D721Med (cell line): Measurements from ENCODE around the gene NEDD4L.
A peak's percentile ranks its signal among the peaks of the same experiment; 100 is the strongest.
"Not testable (repeated sequence)": the region's sequence is repeated elsewhere in the genome, so short reads cannot be mapped to it uniquely, and the experiment has no call there.

Experiments used
- DNase-seq: peaks from one replicate; pipeline ENCODE4 v3.0.0; 2011; ENCODE audit warnings: low spot score; ENCODE audit not compliant: insufficient read length
- FAIRE-seq: peaks from 2 replicates; lab custom pipeline; 2011; peaks lifted over from hg19 to GRCh38; lab: Jason Lieb, UNC
- CTCF ChIP-seq: IDR thresholded peaks from 2 replicates; pipeline ENCODE4 v1.5.1; 2012; ENCODE audit warnings: mild to moderate bottlenecking, control low read depth; ENCODE audit not compliant: insufficient read depth; ENCODE audit errors: missing control alignments

NEDD4L gene

GRCh38 chr18:58272779-58273435, 228.9 kb downstream of the NEDD4L start:
- FAIRE-seq (peak; percentile 99), DNase-seq (no peak)
- TF ChIP-seq CTCF, result no peak

GRCh38 chr18:58275176-58275575, 231.2 kb downstream of the NEDD4L start:
- peak; percentile 94 for FAIRE-seq

DNA sequence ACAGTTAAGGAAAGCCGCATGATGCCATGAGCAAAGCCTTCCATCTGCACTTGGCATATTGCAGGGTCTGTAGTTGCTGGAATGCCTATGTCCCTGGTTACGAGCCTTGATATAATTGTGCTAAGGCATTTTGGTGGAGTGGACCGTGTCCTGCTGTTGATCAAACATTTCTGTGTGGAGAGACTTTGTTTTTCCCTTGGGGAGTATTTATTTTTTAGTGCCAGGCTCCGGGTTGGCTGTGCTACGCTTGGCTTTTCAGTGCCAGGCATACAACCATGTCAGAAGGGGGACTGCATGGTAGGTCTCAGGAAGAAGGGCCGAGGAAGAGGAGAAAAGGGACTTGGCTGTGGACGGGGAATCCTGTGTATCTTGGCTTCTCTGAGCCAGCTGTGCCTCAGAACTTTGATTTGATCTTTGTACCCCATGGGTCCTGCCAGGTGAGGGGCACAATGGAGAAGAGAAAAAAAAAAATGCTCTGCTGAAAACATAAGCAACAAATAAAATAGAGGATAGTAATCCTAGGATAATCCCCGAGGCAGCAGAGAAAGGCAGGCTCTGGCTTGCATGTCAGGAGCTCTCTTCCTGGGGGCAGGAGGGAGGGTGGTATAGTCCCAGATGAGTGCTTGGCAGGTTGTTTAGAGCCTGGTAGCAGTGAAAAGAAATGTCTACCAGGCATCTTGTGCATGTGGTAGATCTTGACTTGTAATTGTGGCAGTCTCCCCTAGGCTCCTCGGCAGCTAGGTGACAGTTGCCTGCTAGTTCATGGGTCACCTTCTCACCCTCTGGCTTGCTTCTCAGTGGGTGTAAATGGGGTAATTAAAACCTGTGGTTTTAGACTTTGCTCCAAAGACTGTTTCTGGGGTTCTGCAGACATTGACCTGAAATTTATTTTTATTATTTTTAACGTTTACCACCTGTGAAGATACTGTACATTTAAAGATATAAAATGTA, 233.0 kb downstream of the NEDD4L start:
- DNase-seq (peak; percentile 83), FAIRE-seq (peak; percentile 99)
- TF ChIP-seq CTCF, result no peak

More at GRCh38 chr18:58275176-58275575, 231.2 kb downstream of the NEDD4L start:
- TF ChIP-seq CTCF, result no peak
- DNase-seq, result no peak

DNA sequence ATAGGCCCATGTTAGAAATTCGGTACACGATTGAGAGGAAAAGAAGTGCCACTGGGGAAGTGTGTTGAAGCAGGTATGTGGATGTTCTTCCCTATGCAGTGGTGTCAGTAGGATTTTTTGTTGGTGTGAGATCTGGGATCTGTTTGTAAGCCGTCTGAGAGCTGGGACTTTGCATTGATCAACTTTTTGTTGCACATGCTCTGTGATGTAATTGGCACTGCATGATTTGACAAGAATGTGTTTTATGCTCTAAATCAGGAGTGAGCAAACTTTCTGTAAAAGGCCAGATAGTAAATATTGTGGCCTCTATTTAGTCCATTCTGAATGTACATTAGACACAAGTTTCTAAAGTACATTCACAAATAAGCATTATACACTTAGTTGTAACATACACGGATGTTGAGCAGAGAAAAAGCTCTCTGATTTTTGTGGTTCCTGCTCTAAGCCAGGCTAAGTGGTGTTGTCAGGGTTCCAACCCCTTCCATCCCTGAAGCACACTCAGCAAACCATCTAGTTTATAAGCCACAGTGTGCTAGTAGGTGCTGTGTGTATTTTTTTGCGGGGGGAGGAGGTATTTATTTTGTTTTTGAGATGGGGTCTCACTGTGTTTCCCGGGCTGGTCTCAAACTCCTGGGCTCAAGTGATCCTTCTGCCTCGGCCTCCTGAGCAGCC, 235.6 kb downstream of the NEDD4L start:
- no peak for TF ChIP-seq CTCF
- FAIRE-seq (peak; percentile 99), DNase-seq (no peak)

DNA sequence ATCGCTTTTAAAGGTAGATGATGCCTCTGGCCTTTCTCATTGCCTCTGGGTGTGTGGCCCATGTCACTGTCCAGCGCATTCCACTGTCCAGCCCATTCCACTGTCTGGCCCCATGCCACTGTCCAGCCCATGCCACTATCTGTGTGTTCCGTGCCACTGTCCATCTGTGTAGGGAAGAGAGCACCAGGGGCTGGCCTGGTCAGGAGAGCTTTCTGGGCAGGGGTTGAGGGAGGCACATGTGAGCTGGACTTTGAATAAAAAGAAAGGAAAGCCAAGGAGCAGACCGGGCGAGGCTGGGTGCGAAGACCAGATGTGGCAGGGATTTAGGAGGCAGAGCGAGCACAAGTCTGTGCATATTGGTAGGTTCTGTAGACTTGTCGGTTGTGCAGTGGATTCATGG, 236.2 kb downstream of the NEDD4L start:
- FAIRE-seq (no peak), DNase-seq (no peak)
- TF ChIP-seq CTCF, result no peak

DNA sequence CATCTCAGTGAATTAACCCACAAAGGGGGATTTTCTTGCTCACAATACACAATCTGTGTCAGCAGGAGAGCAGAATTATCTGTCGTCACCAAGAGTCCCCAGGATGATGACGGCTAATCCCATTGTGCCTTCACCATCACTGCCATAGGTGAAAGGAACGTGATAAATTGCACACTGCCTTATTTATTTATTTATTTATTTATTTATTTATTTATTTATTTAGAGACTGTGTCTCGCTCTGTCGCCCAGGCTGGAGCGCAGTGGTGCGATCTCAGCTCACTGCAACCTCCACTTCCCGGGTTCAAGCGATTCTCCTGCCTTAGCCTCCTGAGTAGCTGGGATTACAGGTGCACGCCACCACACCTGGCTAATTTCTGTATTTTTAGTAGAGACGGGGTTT, 238.8 kb downstream of the NEDD4L start:
- not testable (repeated sequence) for DNase-seq, FAIRE-seq

DNA sequence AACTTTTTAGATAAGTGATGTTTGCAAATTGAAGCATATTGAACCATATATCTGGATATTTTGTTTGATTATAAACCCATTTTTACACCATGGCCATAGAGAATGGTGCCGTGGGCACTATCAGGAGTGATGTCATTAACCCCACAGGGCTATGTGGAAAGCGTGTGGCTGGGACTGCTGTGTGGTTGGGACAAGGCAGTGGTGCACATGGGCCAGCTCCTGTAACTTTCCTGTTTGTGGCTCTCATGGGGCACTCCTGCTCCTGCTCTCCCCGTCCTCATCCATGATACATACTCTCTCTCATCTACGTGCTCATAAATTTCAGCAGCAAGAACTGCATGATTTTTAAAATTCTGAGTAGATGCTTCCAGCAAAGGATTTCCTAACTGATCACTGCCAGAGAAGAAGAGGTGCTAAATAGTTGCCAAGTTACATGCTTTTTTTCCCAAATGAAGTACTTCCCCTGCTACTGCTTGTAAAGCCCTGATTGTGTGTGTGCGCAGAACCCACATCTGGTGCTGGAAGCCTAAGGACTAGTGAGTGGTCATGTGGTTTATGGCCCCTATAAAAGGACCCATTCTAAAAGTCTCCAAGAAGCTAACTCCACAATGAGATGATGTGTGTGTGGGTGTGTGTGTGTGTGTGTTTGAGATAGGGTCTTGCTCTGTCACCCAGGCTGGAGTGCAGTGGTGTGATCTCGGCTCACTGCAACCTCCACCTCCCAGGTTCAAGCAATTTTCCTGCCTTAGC, 240.8 kb downstream of the NEDD4L start:
- no peak for DNase-seq
- FAIRE-seq, result no peak
- no peak for TF ChIP-seq CTCF
